Measurements from ENCODE around the gene SRRM3.
"Not testable (repeated sequence)": the region's sequence is repeated elsewhere in the genome, so short reads cannot be mapped to it uniquely, and the experiment has no call there.

The SRRM3 gene

GRCh38 chr7:76308874-76309273 lies 107.2 kb downstream of the SRRM3 start:
- H3K36me3 ChIP-seq (ENCODE audit: control insufficient read depth, insufficient read depth, low read length); H3K27me3 ChIP-seq (ENCODE audit: control insufficient read depth, insufficient read depth, low read length); H3K9ac ChIP-seq (ENCODE audit: low read length); H3K4me3 ChIP-seq (ENCODE audit: low read depth, low read length); H3K27ac ChIP-seq (ENCODE audit: low read depth, low read length); H3K9me3 ChIP-seq (ENCODE audit: control insufficient read depth, insufficient read depth, low read depth, low read length): not testable (repeated sequence)
- H3K4me1 ChIP-seq (ENCODE audit: control insufficient read depth, insufficient read depth, low read length), result peaks cover 22% of the 10 kb centered on the region

GRCh38 chr7:76309341-76310101 lies 107.8 kb downstream of the SRRM3 start:
- H3K27ac ChIP-seq (ENCODE audit: low read depth, low read length); H3K4me3 ChIP-seq (ENCODE audit: low read depth, low read length); H3K9me3 ChIP-seq (ENCODE audit: control insufficient read depth, insufficient read depth, low read depth, low read length); H3K27me3 ChIP-seq (ENCODE audit: control insufficient read depth, insufficient read depth, low read length); H3K36me3 ChIP-seq (ENCODE audit: control insufficient read depth, insufficient read depth, low read length); H3K9ac ChIP-seq (ENCODE audit: low read length): not testable (repeated sequence)
- H3K4me1 ChIP-seq (ENCODE audit: control insufficient read depth, insufficient read depth, low read length), result peaks cover 15% of the 10 kb centered on the region; the same call in 1 of the 2 replicates

- H3K36me3 ChIP-seq (ENCODE audit: control insufficient read depth, insufficient read depth, low read length), result no peaks in the 10 kb centered on the region
- no peak overlapping the region for H3K4me3 ChIP-seq (ENCODE audit: low read depth, low read length)
- H3K9me3 ChIP-seq (ENCODE audit: control insufficient read depth, insufficient read depth, low read depth, low read length), result no peaks in the 10 kb centered on the region; the same call in 1 of the 2 replicates
- no peak overlapping the region for H3K27ac ChIP-seq (ENCODE audit: low read depth, low read length)
- no peak overlapping the region for H3K9ac ChIP-seq (ENCODE audit: low read length)
- H3K27me3 ChIP-seq (ENCODE audit: control insufficient read depth, insufficient read depth, low read length), result no peaks in the 10 kb centered on the region
- peaks cover 14% of the 10 kb centered on the region; the same call in 1 of the 2 replicates for H3K4me1 ChIP-seq (ENCODE audit: control insufficient read depth, insufficient read depth, low read length)
Measured at GRCh38 chr7:76310102-76310957, 108.6 kb downstream of the SRRM3 start.

GRCh38 chr7:76311838-76312237 lies 110.1 kb downstream of the SRRM3 start:
- not testable (repeated sequence) for H3K4me1 ChIP-seq (ENCODE audit: control insufficient read depth, insufficient read depth, low read length); H3K9me3 ChIP-seq (ENCODE audit: control insufficient read depth, insufficient read depth, low read depth, low read length); H3K4me3 ChIP-seq (ENCODE audit: low read depth, low read length); H3K9ac ChIP-seq (ENCODE audit: low read length); H3K36me3 ChIP-seq (ENCODE audit: control insufficient read depth, insufficient read depth, low read length); H3K27me3 ChIP-seq (ENCODE audit: control insufficient read depth, insufficient read depth, low read length); H3K27ac ChIP-seq (ENCODE audit: low read depth, low read length)

GRCh38 chr7:76314042-76314721 lies 112.5 kb downstream of the SRRM3 start:
- no peak overlapping the region for H3K9ac ChIP-seq (ENCODE audit: low read length)

GRCh38 chr7:76314740-76315139 lies 113.0 kb downstream of the SRRM3 start:
- not testable (repeated sequence) for H3K9me3 ChIP-seq (ENCODE audit: control insufficient read depth, insufficient read depth, low read depth, low read length); H3K36me3 ChIP-seq (ENCODE audit: control insufficient read depth, insufficient read depth, low read length); H3K27ac ChIP-seq (ENCODE audit: low read depth, low read length); H3K4me3 ChIP-seq (ENCODE audit: low read depth, low read length); H3K27me3 ChIP-seq (ENCODE audit: control insufficient read depth, insufficient read depth, low read length); H3K9ac ChIP-seq (ENCODE audit: low read length)
- H3K4me1 ChIP-seq (ENCODE audit: control insufficient read depth, insufficient read depth, low read length), result peaks cover 17% of the 10 kb centered on the region

More at GRCh38 chr7:76314042-76314721, 112.5 kb downstream of the SRRM3 start:
- no peaks in the 10 kb centered on the region for H3K27me3 ChIP-seq (ENCODE audit: control insufficient read depth, insufficient read depth, low read length)
- peaks cover 14% of the 10 kb centered on the region for H3K4me1 ChIP-seq (ENCODE audit: control insufficient read depth, insufficient read depth, low read length)
- H3K36me3 ChIP-seq (ENCODE audit: control insufficient read depth, insufficient read depth, low read length), result no peaks in the 10 kb centered on the region
- peak overlapping the region; percentile 45 for H3K4me3 ChIP-seq (ENCODE audit: low read depth, low read length)
- no peak overlapping the region for H3K27ac ChIP-seq (ENCODE audit: low read depth, low read length)
- no peaks in the 10 kb centered on the region; the same call in 1 of the 2 replicates for H3K9me3 ChIP-seq (ENCODE audit: control insufficient read depth, insufficient read depth, low read depth, low read length)

GRCh38 chr7:76315364-76315763 lies 113.7 kb downstream of the SRRM3 start:
- Histone ChIP-seq H3K4me1 (ENCODE audit: control insufficient read depth, insufficient read depth, low read length) (peaks cover 16% of the 10 kb centered on the region), H3K27me3 (ENCODE audit: control insufficient read depth, insufficient read depth, low read length) (no peaks in the 10 kb centered on the region), H3K9me3 (ENCODE audit: control insufficient read depth, insufficient read depth, low read depth, low read length) (no peaks in the 10 kb centered on the region; the same call in 1 of the 2 replicates), H3K4me3 (ENCODE audit: low read depth, low read length) (no peak overlapping the region), H3K36me3 (ENCODE audit: control insufficient read depth, insufficient read depth, low read length) (peaks cover 5% of the 10 kb centered on the region; the same call in 1 of the 2 replicates), H3K27ac (ENCODE audit: low read depth, low read length) (no peak overlapping the region), H3K9ac (ENCODE audit: low read length) (no peak overlapping the region)

- H3K27ac ChIP-seq (ENCODE audit: low read depth, low read length), result peak overlapping the region; percentile 3; the same call in 1 of the 2 replicates
- H3K27me3 ChIP-seq (ENCODE audit: control insufficient read depth, insufficient read depth, low read length), result no peaks in the 10 kb centered on the region
- H3K4me1 ChIP-seq (ENCODE audit: control insufficient read depth, insufficient read depth, low read length), result peaks cover 14% of the 10 kb centered on the region
- peak overlapping the region; percentile 60 for H3K9ac ChIP-seq (ENCODE audit: low read length)
- H3K4me3 ChIP-seq (ENCODE audit: low read depth, low read length), result peak overlapping the region; percentile 79
- H3K36me3 ChIP-seq (ENCODE audit: control insufficient read depth, insufficient read depth, low read length), result peaks cover 5% of the 10 kb centered on the region; the same call in 1 of the 2 replicates
- H3K9me3 ChIP-seq (ENCODE audit: control insufficient read depth, insufficient read depth, low read depth, low read length), result no peaks in the 10 kb centered on the region
Measured at GRCh38 chr7:76316984-76317781, 115.5 kb downstream of the SRRM3 start.

GRCh38 chr7:76317782-76318487 lies 116.2 kb downstream of the SRRM3 start:
- H3K36me3 ChIP-seq (ENCODE audit: control insufficient read depth, insufficient read depth, low read length), result peaks cover 8% of the 10 kb centered on the region
- H3K9ac ChIP-seq (ENCODE audit: low read length), result peak overlapping the region; percentile 77
- H3K9me3 ChIP-seq (ENCODE audit: control insufficient read depth, insufficient read depth, low read depth, low read length), result no peaks in the 10 kb centered on the region
- peak overlapping the region; percentile 74 for H3K27ac ChIP-seq (ENCODE audit: low read depth, low read length)
- peaks cover 14% of the 10 kb centered on the region for H3K4me1 ChIP-seq (ENCODE audit: control insufficient read depth, insufficient read depth, low read length)
- peak overlapping the region; percentile 79 for H3K4me3 ChIP-seq (ENCODE audit: low read depth, low read length)
- no peaks in the 10 kb centered on the region for H3K27me3 ChIP-seq (ENCODE audit: control insufficient read depth, insufficient read depth, low read length)
